ENCODE data around the gene MTRFR. TPM values are rescaled to one million over a fixed set of nuclear protein-coding genes. Genes with fewer than 3 reads are reported as not detected.

MTRFR gene
- total RNA-seq, 4 donors from 2014 or later = 14.4 to 17.9 (median 16.2) TPM

DNA sequence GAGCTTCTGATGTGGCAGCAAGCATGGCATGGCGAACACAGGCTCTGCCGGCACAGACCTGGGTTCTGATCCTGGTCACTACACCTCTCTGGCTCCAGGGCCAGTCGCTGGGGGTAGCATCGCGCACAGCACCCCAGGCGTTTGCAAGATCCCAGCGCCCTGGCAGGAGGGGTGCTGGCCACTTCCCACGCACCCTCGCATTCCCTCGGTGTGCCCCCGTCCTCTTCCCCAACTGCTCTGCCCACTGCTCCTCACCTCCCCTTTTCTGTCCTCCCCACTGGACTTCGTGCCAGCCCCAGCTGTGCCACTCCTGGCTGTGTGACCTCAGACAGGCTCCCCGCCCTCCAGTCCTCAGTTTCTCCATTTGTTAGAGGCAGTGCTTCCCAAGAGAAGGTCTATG lies 35.6 kb downstream of the MTRFR start:
- peaks cover 0 to 8% of the 10 kb centered on the region in 2 donors for H3K36me3 ChIP-seq
- H3K27me3 ChIP-seq = no peaks in the 10 kb centered on the region
- H3K27ac ChIP-seq = peak overlapping the region; percentile 55 to 85 (median 68)
- 89 to 94% methylated on average over 11 to 13 of the region's 13 CpGs for WGBS, 2 donors
- no peak for DNase-seq
- intact Hi-C loops (cut with DNase I) = no loop called here
- TF ChIP-seq, protein P1, sequence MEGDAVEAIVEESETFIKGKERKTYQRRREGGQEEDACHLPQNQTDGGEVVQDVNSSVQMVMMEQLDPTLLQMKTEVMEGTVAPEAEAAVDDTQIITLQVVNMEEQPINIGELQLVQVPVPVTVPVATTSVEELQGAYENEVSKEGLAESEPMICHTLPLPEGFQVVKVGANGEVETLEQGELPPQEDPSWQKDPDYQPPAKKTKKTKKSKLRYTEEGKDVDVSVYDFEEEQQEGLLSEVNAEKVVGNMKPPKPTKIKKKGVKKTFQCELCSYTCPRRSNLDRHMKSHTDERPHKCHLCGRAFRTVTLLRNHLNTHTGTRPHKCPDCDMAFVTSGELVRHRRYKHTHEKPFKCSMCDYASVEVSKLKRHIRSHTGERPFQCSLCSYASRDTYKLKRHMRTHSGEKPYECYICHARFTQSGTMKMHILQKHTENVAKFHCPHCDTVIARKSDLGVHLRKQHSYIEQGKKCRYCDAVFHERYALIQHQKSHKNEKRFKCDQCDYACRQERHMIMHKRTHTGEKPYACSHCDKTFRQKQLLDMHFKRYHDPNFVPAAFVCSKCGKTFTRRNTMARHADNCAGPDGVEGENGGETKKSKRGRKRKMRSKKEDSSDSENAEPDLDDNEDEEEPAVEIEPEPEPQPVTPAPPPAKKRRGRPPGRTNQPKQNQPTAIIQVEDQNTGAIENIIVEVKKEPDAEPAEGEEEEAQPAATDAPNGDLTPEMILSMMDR (IDR thresholded peaks at IDR 0.05) = no peak
- no peak for TF ChIP-seq POLR2A (IDR thresholded peaks at IDR 0.05)
- no peaks in the 10 kb centered on the region for H3K9me3 ChIP-seq
- H3K4me3 ChIP-seq (replicated peaks in 1 of 3) = no peak overlapping the region
- H3K4me1 ChIP-seq = peaks cover 19 to 21% of the 10 kb centered on the region in 2 donors

GRCh38 chr12:123269395-123269892 lies 36.2 kb downstream of the MTRFR start:
- DNase-seq = peak; percentile 57 to 59
- Histone ChIP-seq H3K9me3 (no peaks in the 10 kb centered on the region), H3K27me3 (no peaks in the 10 kb centered on the region), H3K4me1 (peaks cover 19 to 21% of the 10 kb centered on the region in 2 donors), H3K36me3 (peaks cover 0 to 7% of the 10 kb centered on the region in 2 donors), H3K27ac (peak overlapping the region; percentile 55 to 85 (median 68)), H3K4me3 (replicated peaks in 1 of 3) (peak overlapping the region in 1 of 3 donors; percentile 68)
- intact Hi-C loops (cut with DNase I) = no loop called here
- TF ChIP-seq, protein P1 (IDR thresholded peaks at IDR 0.05) = no peak
- TF ChIP-seq POLR2A (IDR thresholded peaks at IDR 0.05) = no peak
- 16 to 39% methylated on average over 9 to 15 of the region's 32 CpGs for WGBS, 2 donors

GRCh38 chr12:123269896-123270213 lies 36.6 kb downstream of the MTRFR start:
- Histone ChIP-seq H3K27me3 (no peaks in the 10 kb centered on the region), H3K4me1 (peaks cover 19 to 21% of the 10 kb centered on the region in 2 donors), H3K27ac (peak overlapping the region; percentile 55 to 85 (median 68)), H3K9me3 (no peaks in the 10 kb centered on the region), H3K36me3 (peaks cover 0 to 3% of the 10 kb centered on the region in 2 donors), H3K4me3 (replicated peaks in 1 of 3) (peak overlapping the region in 2 of 3 donors; percentile 19 to 68)
- intact Hi-C loops (cut with DNase I) = no loop called here
- TF ChIP-seq, protein P1 (IDR thresholded peaks at IDR 0.05) = no peak
- TF ChIP-seq POLR2A (IDR thresholded peaks at IDR 0.05) = no peak
- WGBS, 2 donors = 1 to 7% methylated on average over 5 to 7 of the region's 7 CpGs
- DNase-seq = no peak

GRCh38 chr12:123270214-123271000 lies 37.2 kb downstream of the MTRFR start:
- Histone ChIP-seq H3K9me3 (no peaks in the 10 kb centered on the region), H3K27ac (peak overlapping the region; percentile 55 to 85 (median 68)), H3K36me3 (no peaks in the 10 kb centered on the region), H3K4me3 (replicated peaks in 1 of 3) (peak overlapping the region; percentile 41 to 68 (median 46)), H3K27me3 (no peaks in the 10 kb centered on the region), H3K4me1 (peaks cover 19 to 21% of the 10 kb centered on the region in 2 donors)
- DNase-seq = peak; percentile 14 to 24
- 2% methylated on average over 16 to 21 of the region's 51 CpGs for WGBS, 2 donors
- intact Hi-C loops (cut with DNase I) = no loop called here
- TF ChIP-seq, protein P1 (IDR thresholded peaks at IDR 0.05) = no peak
- no peak for TF ChIP-seq POLR2A (IDR thresholded peaks at IDR 0.05)

Data from thyroid gland (tissue), 4 donors.